ENCODE results near the gene TULP1.

GRCh38 chr6:35524380-35525020 is 11.8 kb upstream of the TULP1 start:
- no peak for TF ChIP-seq CTCF (conservative IDR thresholded peaks at IDR 0.05; ENCODE audit: low read depth, low read length)
- TF ChIP-seq EZH2 (IDR thresholded peaks at IDR 0.05; ENCODE audit: low read length, unreplicated experiment): no peak
